SHP77 treated with DMSO at 0.1 percent for 48 hours (cell line): ENCODE results near the gene CFAP45.

Source experiments
- DNase-seq: peaks from one replicate; lab custom pipeline; 2025; lab: John Stamatoyannopoulos, UW

The CFAP45 gene

DNA sequence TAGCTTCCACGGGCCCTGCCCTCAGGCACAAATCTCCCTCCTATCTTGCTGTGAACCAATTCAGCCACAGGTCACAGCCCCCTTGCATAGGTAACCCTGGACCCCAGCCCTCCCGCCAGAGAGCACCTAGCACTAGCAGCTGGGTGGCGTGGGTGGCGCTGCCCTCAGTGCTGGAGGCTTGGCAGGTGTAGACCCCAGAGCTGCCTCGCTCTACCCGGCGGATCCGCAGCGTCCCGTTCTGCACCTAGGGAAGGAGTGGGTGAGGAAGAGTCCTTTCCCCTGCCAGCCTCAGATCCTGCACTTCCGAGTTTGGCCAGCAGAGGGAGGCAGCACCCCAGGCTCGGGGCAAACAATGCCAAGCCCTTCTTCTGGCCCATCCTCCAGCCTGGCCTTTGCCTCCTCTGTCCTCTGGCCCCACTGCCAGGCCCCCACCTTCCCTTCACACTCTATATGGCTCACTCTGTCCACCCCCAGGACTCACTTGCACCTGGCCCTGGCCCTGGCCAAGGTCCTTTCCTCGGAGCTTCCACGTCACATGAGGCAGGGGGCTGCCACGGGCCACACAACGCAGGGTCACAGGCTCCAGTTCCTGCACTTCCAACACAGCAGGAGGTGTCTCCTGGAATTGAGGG, 36.4 kb upstream of the CFAP45 start:
- peak; percentile 22 for DNase-seq

DNA sequence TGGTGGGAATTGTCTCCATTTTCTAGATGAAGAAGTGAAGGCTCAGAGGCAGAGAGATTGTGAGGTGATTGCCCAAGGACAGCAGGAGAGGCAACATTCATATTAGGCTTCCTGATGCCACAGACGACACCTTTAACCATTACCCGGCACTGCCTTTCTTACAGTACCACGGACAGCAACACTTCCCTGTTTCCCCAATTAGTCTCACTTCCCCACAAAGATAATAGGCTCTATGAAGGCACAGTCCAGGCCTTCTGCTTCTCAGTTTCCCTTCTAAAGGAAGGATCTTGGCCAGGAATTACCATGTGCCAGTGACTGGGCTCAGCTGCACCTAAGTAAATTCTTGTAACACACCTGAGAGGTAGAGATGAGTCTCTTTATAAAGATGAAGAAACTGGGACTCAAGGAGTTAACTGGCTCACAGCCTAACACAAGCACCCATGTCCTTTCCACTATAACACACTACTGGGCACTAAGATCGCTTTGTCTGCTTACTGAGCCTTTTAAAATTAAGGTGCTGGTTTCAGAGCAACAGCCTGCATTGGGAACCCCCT, 35.8 kb upstream of the CFAP45 start:
- DNase-seq = no peak

DNA sequence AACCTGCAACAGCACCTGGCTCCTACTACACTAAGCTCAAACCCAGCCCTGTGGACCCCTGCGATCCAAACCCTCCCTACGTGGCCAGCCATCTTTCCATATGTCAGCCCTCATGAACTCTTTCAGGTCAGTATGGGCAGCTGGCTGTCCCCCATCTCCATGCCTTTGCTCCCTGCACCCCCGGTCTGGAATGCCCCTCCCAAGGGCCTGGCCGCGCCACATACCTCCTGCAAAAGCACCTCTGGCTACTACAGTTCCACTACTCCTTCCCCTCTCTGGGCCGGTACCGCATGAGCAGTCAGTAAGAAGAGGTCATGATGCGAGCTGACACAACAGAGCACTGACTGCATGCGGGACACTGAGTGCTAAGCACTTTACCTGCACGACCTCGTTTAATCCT, 35.3 kb upstream of the CFAP45 start:
- no peak for DNase-seq

DNA sequence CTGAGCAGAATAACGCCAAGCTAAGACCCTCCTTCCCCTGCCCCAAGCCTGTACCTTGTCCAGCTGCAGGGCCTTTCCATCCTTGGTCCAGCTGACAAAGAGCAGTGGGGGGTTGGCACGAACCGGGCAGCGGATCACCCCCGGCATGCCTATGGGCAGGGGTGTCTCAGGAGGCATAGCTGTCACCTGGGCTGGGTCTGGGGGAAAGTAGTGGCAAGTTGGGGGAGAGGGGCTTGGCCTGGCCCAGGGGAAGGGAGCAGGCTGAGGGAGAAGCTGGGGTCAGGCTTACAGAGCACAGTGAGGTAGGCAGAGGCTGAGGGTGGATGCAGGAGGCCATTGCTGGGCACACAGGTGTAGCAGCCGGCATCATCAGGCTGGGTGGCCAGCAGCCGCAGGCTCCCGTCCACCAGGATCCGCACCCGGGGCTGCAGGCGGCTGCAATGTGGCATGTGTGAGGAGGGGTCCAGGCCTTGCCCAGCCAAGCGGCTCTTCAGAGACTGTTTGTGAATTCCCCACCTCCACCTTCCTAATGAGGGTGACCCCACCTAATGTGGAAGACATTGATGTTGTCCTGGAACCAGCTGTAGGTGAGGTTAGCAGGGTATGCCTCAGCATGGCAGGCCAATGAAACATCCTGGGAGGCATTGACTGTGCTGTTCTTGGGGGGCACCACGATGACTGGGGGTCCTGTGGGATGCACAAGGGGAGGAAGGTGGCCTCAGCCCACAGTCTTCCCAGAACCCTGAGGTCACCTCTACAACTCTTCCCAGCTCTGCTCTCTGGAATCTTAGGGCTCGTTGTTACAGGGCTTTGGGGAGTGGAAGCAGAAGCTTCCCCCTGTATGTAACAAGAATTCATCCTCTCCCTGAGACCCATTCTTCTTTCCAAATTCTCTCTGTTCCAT, 34.4 kb upstream of the CFAP45 start:
- DNase-seq = no peak

DNA sequence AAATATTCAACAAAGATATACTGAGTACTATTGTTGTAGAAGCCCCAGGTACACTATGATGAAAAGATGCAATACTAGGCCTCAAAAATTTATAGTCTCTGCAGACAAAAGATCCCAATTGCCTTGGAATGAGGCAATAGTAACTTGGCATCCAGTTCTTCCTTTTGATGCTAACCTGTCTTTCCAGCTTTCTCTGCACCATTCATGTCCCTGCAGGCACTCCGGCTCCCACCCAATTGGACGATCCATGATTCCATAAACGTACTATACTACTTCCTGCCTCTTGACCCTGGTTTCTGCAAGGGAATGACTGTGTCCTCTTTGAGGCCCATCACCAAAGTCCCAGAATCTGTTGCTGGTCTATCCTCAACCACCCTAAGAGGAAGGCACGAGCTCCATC, 33.4 kb upstream of the CFAP45 start:
- no peak for DNase-seq

DNA sequence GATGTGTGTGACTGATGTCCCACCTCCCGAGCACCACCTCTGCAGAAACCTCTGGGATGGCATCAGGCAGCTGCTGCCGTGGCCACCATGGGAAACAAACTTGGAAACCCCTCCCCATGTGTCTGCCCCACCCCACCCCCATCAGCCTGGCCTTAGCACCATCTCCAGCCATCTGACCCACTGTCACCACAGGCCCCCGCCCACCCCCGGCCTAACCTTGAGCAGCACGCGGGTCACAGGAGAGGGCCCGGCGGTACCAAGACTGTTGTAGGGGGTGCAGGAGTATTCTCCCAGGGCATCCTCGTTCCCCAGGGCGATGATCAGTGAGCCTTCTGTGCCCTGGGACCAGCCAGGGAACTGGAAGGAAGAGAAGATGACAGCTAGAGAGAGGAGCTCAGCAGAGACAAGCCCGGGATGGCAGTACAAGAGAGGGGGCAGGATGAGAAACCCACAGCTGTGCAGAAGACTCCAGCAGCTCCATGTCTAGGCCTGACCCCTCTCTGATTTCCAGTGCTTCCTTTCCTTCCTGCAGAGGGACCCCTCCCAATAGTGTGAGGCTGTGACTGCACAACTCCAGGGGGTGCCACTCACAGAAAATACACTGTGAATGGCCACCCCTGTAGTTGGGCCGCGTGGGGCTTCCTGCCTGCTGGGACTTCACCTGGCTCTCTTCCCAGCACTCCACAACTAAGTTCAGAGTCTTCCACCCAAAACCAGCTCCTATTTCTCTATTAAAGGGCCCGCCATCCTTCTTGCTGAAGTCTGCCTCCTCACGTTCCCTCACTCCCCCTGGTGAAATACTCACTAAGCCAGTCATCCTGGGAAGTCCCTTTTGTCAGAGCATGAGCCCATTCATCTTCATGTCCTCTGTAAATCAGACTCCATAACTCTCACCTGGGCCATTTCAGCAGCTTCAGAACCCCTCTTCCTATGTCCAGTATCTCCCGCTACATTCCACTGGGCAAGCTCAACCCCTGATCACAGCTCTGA, 32.6 kb upstream of the CFAP45 start:
- DNase-seq = no peak

DNA sequence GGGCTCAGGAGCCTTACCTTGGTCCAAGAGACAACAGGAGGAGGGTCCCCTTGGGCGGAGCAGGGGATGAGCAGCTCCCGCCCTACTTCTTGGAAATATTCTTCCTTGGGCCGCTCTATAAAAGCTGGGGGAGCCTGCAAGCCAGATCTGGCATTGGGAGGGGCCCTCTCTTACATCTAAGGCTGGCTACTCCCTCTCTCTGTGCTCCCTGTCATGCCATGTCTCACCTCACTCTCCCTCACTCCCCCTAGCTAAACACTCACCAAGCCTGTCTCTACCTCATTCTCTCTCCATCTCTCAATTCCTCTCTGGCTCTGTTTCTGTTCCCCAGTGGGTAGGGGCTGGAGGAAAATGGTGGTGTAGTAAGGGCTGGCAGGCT, 31.8 kb upstream of the CFAP45 start:
- DNase-seq = no peak

DNA sequence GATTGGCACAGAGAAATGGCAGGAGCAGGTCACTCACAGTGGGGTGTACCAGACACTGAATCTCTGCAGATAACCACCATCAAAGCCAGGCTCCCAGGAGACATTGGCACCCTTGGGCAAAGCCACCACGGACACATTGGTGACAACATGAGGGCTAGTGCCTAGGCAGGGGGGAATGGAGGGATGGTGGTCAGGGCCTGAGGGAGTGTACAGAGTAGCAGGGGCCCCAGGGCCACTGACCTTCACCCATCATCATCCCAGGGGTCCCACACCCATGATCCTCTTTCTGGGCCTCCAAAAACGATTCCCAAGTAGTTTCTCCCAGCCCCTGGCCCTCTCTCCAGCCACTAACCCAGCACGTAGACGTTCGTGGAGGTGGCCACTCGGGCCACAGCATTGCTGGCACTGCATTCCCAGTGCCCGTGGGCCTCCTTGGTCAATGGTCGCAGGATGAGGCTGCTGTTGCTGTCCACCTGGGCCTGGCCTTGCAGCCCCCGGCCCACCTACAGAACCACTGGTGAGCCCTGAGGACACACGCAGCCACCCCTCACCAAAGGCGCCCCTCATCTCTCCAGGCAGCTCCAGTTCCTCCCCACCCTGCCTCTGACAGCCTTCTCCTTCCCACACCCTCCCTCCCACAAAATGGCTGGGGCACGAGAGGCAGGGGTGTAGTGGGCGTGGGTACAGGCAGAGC, 31.3 kb upstream of the CFAP45 start:
- no peak for DNase-seq

DNA sequence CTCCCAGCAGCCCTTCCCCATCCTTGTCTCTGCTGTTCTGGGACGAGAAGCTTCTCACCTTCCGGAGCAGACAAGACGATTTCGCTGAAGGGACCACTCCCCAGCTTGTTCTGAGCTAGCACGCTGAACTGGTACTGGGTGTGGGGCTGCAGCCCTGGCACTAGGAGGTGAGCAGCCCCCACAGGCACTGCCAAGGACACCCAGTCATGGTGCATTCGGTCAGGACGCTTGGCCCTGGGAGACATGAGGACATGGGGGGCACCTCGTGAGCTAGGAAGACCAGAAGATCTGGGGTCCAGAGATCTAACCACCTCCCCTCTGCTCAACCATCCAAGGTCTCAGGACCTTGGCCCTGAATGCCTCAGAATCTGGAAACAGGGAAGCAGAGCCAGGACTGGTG, 30.7 kb upstream of the CFAP45 start:
- no peak for DNase-seq

DNA sequence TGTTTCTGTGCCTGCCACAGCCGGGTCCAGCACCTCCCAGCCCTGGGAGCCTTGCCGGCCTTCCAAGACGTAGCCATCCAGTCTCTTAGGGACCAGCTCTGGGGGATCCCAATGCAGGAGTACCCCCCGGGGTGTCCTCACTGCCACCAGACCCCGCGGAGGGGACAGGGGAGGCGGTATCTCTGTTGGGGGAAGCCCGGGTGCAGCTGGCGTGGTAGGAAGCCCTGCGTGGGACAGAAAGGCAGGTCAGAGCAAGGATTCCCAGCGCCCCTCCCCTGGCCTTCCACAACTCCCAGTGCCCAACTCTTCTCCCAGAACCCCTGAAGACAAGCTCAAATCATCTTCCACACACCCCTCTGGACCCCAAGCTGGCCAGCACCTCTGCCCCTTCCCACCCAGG, 30.3 kb upstream of the CFAP45 start:
- DNase-seq = no peak

DNA sequence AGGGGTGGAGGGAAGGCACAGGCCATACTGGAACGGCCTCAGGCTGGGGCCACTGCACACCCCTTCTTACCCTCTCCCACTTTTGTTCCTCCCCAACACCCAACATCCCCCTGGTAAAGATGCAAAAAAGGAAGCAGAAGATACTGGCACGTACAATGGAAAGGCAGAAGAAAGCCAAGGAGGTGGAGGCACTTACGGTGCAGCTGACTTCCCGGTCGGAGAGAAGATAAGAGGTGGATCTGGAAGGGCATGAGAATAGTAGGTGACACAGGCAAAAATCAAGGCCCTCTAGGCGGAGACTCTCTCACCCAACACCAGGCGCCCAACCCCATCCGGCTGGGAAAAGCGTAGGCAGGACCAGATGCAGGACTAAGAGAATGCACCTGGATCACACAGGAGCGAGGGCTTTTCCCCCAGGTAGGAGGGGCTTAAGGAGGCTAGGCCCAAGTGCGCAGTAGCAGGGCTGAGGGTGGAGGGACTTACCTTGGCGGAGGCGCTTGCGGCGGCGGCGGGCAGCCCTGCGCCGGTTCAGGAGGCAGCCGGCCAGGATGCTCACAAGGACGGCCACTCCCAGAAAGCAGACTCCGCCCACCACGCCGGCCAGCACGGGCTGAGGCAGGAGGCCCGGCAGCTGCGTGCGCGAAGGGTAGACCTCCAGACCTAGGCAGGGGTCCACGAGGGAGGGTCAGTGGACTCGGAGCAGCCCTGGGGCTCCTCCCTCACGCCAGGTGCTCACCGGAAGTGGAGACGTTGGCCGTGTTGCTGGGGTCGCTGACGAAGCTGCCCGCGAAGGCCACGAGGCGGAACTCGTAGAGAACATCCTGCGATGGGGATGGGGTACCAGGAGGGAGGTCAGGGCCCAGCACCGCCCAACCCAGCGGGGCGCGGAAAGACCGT, 29.4 kb upstream of the CFAP45 start:
- no peak for DNase-seq

DNA sequence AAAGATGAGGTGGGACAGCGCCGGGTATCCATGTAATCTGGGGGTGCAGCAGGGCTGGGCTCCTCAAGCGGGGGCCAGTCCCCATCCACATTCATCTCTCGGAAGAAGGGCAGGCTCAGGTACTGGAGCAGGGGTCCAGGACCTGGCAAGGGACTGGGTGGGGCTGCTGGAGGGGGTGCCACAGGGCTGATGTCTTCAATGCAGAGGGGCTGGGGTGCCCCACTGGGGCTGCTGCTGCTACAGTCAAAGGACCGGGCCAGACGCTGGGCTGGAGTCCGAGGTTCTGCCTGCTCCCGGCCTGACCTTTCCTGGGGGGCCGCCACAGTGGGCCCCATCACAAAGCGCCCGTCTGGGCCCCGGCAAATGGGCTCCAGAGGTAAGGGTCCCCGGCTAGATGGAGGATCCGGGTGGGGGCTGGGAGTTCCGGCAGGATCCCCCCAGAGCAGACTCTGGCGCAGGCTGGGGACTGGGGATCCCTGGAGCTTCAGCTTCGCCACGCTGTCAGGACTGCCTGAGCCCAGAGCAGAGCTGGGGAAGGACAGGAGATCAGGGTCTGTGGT, 28.6 kb upstream of the CFAP45 start:
- DNase-seq = no peak

DNA sequence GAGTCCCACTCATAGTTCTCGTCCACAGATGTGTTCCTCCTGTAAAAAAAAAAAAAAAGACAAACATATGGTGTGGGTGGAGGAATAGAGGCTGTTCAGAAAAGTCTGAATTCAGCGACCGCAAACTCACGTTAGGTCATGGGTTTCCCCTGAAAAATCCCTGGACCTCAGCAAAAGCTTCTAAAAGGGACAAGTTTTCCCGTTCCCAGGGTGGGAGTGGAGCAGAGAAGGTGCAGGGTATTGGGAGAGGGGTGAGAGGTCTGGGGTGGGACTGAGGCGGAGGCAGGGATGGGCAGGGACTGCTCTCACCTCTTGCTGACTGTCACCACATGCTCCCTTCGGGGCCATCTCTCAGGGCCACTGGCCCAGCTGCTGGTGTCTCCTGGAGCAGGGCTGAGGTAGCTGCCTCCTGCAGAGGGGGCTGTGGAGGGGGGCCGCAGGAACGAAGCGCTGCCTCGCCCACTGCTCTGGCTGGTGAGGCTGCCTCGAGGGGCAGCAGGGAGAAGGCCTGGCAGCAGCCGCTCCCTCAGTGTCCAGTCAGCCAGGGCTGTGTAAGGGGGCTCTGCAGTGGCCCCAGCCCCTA, 28.0 kb upstream of the CFAP45 start:
- no peak for DNase-seq

DNA sequence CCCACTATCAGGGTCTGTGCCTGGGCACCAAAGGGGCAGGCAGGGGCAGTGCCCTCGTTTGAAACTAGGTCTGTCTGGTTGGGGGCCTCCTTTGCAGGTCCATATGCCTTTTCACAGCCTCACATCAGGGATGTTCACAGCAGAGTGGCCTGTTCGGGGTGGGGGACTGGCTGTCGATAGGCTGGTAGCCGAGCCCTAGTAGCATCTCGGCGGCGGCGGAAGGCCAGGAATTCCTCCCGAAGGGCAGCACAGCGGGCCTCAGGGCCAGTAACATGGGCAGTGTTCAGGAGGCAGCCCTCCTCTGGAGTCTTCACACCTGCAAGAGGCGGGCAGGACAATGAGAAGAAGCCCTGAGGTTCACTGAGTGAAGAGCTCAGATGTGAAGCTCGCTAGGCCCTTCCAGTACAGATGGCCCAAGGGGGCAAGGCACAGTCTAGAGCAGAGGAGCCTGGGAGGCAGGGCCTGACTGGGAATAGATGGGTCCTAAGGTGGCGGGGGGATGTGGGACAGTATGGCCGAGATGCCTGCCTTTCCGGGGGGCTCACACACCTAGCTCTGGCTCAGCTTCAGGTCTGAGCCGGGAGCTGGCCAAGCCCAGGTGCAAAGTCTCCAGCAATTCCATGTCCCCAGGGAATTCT, 27.4 kb upstream of the CFAP45 start:
- no peak for DNase-seq

DNA sequence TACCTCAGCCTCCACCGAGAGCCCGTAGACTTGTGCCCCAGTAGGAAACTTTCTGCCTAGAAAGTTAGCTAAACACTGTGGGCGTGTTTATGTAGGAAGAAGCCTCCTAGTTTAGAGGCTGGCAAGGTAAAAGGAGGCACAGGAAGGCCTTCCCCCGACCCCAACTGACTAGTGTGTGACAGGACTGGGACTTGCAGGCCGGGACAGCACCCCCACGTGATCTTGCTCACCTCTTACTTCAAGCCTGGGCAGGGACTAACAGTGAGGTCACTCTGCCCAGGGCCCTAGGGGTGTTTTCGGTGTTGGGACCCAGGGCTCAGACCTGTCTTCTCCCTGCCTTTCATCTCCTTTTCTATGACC, 25.7 kb upstream of the CFAP45 start:
- no peak for DNase-seq

DNA sequence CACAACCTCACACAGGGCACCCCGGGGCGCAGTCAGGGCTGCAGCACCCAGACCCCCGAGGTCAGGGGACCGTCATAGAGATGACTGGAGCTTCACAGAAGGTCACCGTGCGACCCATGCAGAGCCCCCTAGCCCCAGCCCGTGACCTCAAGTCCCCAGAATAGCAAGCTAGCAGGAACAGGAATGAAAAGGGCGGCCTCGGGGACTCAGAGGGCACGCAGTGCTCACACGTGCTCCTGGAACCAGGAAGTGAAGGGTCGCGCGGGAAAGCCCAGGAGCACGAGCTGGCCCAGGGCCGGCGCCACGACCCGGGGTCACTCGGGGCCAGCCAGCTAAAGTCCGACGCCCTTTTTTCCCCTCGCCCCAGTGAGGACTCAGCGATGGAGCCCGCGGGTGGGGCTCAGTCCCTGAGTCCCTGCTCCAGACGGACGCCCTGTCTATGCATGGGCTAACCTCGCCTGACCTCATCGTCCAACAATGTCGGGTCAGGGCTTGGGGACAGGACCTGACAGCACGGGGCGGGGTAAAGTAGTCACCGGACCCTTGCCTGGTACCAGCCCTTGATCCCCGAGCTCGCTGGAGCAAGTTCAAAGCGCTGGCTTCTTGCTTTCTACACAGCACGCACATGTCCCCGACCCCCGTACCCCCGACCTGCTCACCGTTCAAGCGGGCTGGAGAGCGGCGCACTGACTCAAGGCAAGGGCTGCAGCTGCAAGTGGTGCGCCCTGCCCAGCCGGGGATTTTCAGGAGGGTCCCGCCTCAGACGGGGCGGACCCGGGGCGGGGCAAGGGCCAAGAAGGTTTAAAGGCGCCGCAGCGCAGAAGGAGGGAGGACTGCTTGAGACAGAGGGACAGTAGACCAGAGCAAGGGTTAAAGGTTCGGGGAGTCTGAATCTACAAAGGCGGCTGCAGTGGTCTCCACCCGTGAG, 25.1 kb upstream of the CFAP45 start, which contains the start of gene TAGLN2:
TAGLN2 (minus strand) TSS at position 717 of the 928 bp plus-strand sequence. CDS start 4,998 bp downstream, outside the sequence.
- DNase-seq = no peak

DNA sequence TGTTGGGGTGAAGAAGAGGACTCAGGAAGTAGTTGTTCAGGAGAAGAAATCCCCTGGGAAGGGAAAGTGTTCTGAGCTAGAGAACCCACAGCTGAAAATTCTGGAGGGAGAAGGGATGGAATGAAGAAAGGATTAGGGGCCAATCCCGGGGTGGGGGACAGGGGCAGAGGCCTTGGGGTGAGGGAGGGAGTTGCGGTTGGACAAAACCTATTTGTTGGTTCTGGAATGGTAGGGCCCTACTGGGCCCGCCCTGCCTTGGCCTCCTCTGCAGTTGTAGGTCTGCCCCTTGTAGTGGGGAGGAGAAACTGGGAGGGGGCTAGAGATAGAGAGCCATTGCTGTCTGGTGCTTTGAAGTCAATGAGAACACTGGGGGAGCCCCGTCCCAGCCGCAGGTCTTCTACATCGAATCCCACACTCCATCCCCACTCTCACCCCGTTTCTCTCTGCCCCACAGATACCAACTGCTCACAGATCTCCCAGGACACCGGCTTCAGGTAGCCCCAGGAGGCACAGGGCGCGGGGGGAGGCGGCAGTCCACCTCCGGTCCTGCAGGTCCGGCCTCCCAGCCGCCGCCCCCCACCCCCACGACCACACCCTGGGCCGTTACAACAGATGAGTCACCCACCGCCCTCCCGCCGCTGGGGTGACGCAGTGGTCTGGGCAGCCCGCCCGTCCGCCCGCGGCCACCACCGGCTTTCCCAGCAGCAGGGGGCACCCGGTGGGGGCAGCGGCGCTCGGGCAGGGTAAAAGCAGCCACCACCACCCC, 24.2 kb upstream of the CFAP45 start:
- DNase-seq = no peak
